WI38 (cell line): ENCODE measurements around the gene ACADS.

Experiments used
- H3K4me3 ChIP-seq: 2 replicates; pipeline ENCODE4 v1.5.1; 2011; ENCODE audit warnings: low read depth, mild to moderate bottlenecking, control low read depth, low read length
- TF ChIP-seq, protein P1 (sequence below): IDR thresholded peaks from 2 replicates; pipeline ENCODE4 v1.5.1; 2012; ENCODE audit warnings: low read depth, mild to moderate bottlenecking, control low read depth, low read length

Gene ACADS

GRCh38 chr12:120686151-120686689 is 39.4 kb upstream of the ACADS start:
- H3K4me3 ChIP-seq, result peak overlapping the region; percentile 88
- TF ChIP-seq, protein P1, sequence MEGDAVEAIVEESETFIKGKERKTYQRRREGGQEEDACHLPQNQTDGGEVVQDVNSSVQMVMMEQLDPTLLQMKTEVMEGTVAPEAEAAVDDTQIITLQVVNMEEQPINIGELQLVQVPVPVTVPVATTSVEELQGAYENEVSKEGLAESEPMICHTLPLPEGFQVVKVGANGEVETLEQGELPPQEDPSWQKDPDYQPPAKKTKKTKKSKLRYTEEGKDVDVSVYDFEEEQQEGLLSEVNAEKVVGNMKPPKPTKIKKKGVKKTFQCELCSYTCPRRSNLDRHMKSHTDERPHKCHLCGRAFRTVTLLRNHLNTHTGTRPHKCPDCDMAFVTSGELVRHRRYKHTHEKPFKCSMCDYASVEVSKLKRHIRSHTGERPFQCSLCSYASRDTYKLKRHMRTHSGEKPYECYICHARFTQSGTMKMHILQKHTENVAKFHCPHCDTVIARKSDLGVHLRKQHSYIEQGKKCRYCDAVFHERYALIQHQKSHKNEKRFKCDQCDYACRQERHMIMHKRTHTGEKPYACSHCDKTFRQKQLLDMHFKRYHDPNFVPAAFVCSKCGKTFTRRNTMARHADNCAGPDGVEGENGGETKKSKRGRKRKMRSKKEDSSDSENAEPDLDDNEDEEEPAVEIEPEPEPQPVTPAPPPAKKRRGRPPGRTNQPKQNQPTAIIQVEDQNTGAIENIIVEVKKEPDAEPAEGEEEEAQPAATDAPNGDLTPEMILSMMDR, result no peak

DNA sequence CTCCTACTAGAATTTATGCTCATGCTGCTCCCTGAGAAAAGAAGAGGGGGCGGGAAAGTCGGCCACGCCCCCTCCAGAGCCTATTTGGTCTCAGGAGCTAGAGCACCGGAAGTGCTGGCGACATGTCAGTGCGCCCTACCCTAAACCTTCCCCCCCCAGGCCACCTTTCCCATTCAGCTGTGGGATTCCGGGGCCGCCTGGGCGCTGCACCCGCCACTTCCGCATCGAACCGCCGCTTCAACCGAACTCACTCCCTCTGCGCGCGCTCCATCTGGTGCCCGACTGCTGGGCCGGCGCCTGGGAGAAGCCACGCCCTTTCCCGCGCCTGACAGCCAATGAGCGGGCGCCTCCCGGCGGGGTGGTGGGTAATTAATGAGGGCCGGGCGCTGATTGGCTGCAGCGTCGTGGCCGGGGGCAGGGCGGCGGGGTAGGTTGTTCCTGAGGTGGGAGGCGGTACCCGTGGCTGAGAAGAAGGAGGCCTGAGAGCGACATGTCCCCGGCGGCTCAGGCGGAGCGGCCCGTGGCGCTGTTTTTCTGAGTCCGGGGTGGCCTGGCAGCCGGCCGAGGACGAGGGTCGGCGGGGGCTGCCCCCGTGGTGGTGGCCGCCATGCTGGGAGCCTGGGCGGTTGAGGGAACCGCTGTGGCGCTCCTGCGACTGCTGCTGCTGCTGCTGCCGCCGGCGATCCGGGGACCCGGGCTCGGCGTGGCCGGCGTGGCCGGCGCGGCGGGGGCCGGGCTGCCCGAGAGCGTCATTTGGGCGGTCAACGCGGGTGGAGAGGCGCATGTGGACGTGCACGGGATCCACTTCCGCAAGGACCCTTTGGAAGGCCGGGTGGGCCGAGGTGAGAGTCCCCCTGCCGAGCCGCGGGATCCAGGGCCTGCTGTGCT is 38.7 kb upstream of the ACADS start, which contains the start of gene MLEC:
Gene MLEC (plus strand): TSS at position 460 of the 888 bp plus-strand sequence. CDS start 148 bp downstream, at position 608.
- TF ChIP-seq, protein P1, result no peak
- H3K4me3 ChIP-seq, result peak within 1 kb of the TSS; percentile 88

DNA sequence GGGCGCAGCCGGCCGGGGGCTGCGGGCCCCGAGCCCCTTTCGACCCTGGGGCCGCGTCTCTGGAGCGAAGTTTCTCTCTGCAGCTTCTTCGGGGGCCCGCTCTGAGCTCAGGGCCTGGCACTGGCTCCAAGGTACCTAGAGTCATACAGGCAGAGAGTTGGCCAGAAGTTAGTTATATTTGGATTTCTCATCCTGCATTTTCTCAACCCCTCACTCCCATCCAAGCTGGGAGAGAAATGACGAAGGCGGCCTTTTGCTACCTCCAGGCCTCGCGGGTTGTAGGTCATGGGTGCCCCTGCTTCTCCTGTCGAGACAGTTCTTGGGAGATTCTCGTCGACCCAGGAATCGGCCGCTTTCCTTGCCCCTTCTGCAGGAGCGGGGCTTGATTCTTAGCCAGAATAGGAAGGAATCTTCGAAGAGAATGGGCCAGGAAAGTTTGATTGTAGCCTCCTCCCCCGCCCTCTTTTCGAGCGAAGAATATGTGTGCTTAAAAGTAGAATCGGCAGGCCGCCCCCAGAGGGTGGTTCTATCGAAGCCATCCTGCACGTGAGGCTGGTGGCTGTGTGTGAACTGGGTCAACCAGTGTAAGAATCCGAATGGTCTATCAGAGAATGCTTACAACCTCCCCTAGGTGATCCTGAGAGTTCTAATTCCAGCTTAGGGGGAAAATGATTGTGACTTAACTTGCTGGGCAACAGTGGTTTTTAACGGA is 37.9 kb upstream of the ACADS start:
- peak overlapping the region; percentile 88 for H3K4me3 ChIP-seq
- TF ChIP-seq, protein P1, result no peak

DNA sequence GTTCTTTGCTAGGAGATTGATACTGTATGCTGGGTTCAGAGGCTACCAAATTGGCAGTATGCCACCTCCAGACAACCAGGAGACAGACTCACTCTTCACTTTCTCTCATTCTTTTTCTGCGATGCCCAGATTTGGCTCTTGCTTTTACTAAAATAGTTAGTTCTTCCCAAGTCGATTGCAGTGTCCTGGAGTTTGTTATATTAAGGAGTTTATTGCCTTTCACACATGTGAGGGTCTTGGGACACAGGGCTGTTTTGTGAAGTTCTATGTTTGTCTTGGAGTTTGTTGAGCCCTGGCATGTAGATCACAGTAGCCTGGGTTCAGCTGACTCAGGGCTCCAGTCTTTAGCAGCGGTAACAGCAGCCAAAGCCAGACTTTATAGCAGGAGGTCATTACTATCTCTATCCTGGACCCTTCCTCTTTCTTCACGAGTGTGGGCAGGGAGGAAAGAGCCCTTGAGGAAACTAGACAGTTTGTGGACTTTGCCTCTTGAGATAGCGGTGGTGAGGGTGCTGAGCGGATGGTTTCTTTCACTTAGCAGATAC is 37.0 kb upstream of the ACADS start:
- TF ChIP-seq, protein P1, result no peak

DNA sequence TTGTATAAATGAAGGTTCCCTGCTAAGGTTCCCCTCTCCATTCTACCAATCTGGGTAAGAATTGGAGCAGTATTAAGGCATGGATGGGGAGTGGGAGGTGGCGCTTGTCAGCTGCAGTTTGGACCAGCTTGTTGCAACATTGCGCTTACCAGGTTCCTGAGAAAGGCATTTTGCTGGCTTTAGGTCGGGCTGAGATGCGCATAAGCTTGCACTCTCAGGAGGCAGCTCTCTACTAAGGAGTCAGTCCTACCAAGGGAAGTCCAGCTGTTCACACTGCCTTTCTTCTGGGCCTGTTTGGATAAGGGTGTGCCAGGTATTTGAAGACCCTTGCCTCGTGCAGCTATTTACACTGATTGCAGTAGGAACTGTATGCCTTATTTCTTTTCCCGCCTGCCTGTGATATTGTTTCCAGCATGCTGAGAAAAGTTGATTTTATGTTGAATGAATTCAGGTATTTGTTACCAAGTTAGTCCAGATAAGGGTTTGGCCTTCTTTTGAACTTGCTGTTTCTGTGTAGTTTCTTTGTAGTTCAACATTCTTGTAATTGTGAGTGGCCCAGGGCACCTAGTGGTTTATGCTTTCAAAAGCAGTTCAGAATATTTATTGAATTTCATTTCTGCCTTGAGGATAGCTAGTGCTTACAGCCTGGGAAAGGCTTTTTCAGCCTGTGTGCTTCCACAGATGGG is 36.1 kb upstream of the ACADS start:
- TF ChIP-seq, protein P1, result no peak
- H3K4me3 ChIP-seq, result peak overlapping the region; percentile 88

More for the DNA sequence above, 37.0 kb upstream of the ACADS start:
- H3K4me3 ChIP-seq, result peak overlapping the region; percentile 88

DNA sequence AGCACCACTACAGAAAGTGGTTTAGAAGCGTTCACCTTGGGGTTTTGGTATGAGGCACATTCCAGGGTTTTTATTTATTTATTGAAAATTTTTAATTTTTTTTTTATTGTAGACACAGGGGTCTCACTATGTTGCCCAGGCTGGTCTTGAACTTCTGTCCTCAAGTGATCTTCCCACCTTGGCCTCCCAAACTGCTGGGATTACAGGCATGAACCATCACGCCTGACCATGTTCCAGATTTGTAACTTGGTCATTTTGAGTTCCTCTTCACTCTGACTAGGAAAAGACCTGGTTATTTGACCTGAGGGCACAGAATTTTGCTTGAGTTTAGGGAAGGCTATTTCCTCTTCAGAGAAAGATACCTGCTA is 35.6 kb upstream of the ACADS start:
- TF ChIP-seq, protein P1, result no peak

More for the DNA sequence above, 35.6 kb upstream of the ACADS start:
- no peak overlapping the region for H3K4me3 ChIP-seq
